Lung (tissue), 12 donors: ENCODE data around the gene RASAL2. TPM values are rescaled to one million over a fixed set of nuclear protein-coding genes. Genes with fewer than 3 reads are reported as not detected.

ENCODE experiments used
- ATAC-seq: fragments of 200-7000 bp; cut with Tn5 transposase; one replicate; pipeline ENCODE4 v1.9.1; 2020; ENCODE audit warnings: moderate number of reproducible peaks; ENCODE audit not compliant: insufficient read depth, low FRiP score
- DNase-seq, 3 donors: peaks; one replicate each; pipeline ENCODE4 v3.0.0-alpha.2; 2013 to 2017
- H3K27ac ChIP-seq, 2 donors: one replicate each; pipeline ENCODE4 v1.5.1; 2013; ENCODE audit warnings: mild to moderate bottlenecking in 2 of 2, moderate library complexity in 2 of 2, control low read depth in 1 of 2, inconsistent platforms in 1 of 2, low read depth in 1 of 2, low read length in 1 of 2
- H3K27me3 ChIP-seq, 3 donors: one replicate each; pipeline ENCODE4 v1.5.1; 2013; ENCODE audit warnings: low read length in 2 of 3; ENCODE audit not compliant: control insufficient read depth in 3 of 3, insufficient read depth in 3 of 3
- H3K36me3 ChIP-seq, 4 donors: one replicate each; pipeline ENCODE4 v1.5.1; 2013; ENCODE audit warnings: low read length in 4 of 4, mild to moderate bottlenecking in 1 of 4, moderate library complexity in 1 of 4; ENCODE audit not compliant: control insufficient read depth in 4 of 4, insufficient read depth in 4 of 4
- H3K4me1 ChIP-seq, 5 donors: one replicate each; pipeline ENCODE4 v1.5.1; 2013; ENCODE audit warnings: low read length in 5 of 5, mild to moderate bottlenecking in 2 of 5, moderate library complexity in 1 of 5; ENCODE audit not compliant: control insufficient read depth in 5 of 5, insufficient read depth in 5 of 5
- H3K4me3 ChIP-seq: one replicate; pipeline ENCODE4 v1.5.1; 2013; ENCODE audit warnings: mild to moderate bottlenecking, control low read depth, moderate library complexity
- H3K9ac ChIP-seq, 2 donors: one replicate each; pipeline ENCODE4 v1.5.1; 2013; ENCODE audit warnings: low read length in 2 of 2, control low read depth in 1 of 2; ENCODE audit not compliant: insufficient read depth in 1 of 2
- H3K9me3 ChIP-seq, 4 donors: one replicate each; pipeline ENCODE4 v1.5.1; 2013; ENCODE audit warnings: low read length in 3 of 4, mild to moderate bottlenecking in 1 of 4, moderate library complexity in 1 of 4; ENCODE audit not compliant: control insufficient read depth in 4 of 4, insufficient read depth in 3 of 4
- WGBS, 2 donors: extraction: QIAGEN DNeasy Blood & Tissue Kit; methylation state at CpG; one replicate each; pipeline ENCODE4 v1.1.7; 2013; 5-methylcytosine and 5-hydroxymethylcytosine counted together
- polyA plus RNA-seq, 2 donors: library from polyadenylated mRNA; stranded (reverse); fragments of 200-250 nt; gene quantifications; one replicate each; pipeline ENCODE4 v1.2.1, GENCODE V29; 2013
- total RNA-seq, 2 donors: library from RNA; depleted of rRNA in 1 of 2; stranded (reverse); fragments of >200 nt in 1 of 2; gene quantifications; one replicate each; pipeline ENCODE4 v1.2.1, GENCODE V29; 2014 to 2021
- TF ChIP-seq, protein P1 (sequence below): IDR thresholded peaks from 2 replicates; pipeline ENCODE4 v1.5.1; 2012; ENCODE audit warnings: mild to moderate bottlenecking; ENCODE audit errors: control extremely low read depth, extremely low read depth
- donor health status: control.
- donor health status: control.
- donor health status: Bipolar disorder and iron deficiency.
- donor health status: healthy.
- donor health status: DM: yes; HTN: yes; CAD: no.

Gene RASAL2
- total and polyA plus RNA-seq, 4 donors: 4.9 to 34.8 (median 15.8) TPM

DNA sequence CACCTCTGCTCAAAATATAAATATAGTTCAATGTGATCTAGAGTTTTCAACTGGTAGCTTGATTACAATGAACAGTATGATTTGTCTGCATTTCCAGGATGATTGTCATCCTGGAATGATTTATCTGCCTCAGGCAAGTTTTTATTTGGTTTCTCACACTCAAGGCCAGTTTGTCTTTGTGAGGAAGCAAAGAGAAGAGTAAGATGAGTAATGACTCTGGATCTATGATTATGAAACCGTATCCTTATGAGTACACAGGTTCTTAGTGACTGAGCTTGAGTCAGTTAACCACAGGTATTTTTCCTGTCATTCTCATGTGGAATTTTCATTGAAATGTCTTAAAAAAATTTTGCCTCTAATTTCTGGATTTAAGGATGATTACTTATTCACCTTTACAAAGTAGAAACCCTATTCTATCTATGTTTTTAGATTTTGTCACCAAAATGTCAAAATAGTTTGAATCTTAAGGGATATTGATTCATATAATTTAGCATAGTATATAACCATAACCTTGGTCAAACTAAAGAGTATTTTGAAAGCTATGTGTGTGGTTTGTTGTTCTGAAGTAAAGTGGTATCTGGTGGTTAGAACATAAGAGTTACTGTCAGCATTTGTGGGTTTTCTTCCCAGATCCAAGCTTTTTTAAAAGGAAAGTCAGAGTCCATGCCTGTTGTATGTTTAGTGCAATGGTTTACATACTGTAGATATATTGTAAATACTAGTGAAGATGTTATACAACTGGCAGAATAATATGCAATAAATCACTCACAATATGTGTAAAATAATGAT, 145.0 kb downstream of the RASAL2 start:
- WGBS, 2 donors: 28 to 54% methylated on average over 1 of the region's 1 CpG
- TF ChIP-seq, protein P1, sequence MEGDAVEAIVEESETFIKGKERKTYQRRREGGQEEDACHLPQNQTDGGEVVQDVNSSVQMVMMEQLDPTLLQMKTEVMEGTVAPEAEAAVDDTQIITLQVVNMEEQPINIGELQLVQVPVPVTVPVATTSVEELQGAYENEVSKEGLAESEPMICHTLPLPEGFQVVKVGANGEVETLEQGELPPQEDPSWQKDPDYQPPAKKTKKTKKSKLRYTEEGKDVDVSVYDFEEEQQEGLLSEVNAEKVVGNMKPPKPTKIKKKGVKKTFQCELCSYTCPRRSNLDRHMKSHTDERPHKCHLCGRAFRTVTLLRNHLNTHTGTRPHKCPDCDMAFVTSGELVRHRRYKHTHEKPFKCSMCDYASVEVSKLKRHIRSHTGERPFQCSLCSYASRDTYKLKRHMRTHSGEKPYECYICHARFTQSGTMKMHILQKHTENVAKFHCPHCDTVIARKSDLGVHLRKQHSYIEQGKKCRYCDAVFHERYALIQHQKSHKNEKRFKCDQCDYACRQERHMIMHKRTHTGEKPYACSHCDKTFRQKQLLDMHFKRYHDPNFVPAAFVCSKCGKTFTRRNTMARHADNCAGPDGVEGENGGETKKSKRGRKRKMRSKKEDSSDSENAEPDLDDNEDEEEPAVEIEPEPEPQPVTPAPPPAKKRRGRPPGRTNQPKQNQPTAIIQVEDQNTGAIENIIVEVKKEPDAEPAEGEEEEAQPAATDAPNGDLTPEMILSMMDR: no peak
- H3K27me3 ChIP-seq: no peaks in the 10 kb centered on the region
- H3K9me3 ChIP-seq: no peaks in the 10 kb centered on the region
- no peaks in the 10 kb centered on the region for H3K36me3 ChIP-seq
- H3K9ac ChIP-seq: no peak overlapping the region
- H3K4me3 ChIP-seq: no peak overlapping the region
- H3K4me1 ChIP-seq: peaks cover 0 to 12% (median 0%) of the 10 kb centered on the region in 5 donors
- ATAC-seq: peak; percentile 65
- no peak overlapping the region for H3K27ac ChIP-seq
- no peak for DNase-seq

DNA sequence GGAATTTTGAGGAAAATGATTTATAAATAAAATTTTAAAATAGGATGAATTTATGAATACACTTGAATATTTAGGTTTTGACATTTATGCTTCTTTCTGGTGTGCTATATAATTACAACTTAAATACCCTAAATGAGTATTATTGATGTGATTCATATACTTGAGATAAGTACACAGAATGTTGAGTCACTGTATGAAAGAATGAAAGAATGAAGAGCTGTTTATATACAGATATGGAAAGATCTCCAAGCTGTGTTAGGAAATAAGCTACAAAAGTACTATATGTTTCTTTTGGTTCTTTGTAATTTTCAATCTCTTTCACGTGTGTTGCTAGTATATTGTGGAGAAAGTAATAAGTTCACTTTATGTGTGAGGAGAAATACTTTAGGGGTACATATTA, 147.2 kb downstream of the RASAL2 start:
- H3K4me3 ChIP-seq: no peak overlapping the region
- TF ChIP-seq, protein P1: no peak
- WGBS, 2 donors: 77 to 87% methylated on average over 1 of the region's 1 CpG
- no peaks in the 10 kb centered on the region for H3K36me3 ChIP-seq
- no peaks in the 10 kb centered on the region for H3K27me3 ChIP-seq
- no peak overlapping the region for H3K27ac ChIP-seq
- ATAC-seq (no peak), DNase-seq (no peak)
- no peaks in the 10 kb centered on the region for H3K9me3 ChIP-seq
- H3K4me1 ChIP-seq: peaks cover 0 to 12% (median 0%) of the 10 kb centered on the region in 5 donors
- no peak overlapping the region for H3K9ac ChIP-seq

DNA sequence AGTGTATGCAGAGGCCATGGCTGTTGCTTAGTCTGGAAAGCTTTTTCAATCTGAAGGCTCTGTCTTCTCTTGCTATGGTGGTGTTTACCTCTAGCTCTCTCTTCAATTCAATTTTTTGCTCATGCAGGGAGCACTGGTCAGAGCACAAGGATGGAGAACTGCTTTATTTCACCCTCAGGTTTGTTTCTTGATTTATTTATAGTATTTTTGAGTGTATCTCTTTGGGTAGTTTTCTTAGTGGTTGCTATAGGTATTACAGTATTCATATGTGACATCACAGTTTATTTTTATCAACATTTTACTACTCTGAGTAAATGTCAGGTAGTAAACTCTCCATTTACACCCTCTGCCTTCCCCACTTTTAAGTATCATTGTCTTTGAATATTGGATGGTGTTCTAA, 147.9 kb downstream of the RASAL2 start:
- Histone ChIP-seq H3K9me3 (no peaks in the 10 kb centered on the region), H3K9ac (no peak overlapping the region), H3K4me1 (peaks cover 0 to 12% (median 0%) of the 10 kb centered on the region in 5 donors), H3K27me3 (no peaks in the 10 kb centered on the region), H3K4me3 (no peak overlapping the region), H3K36me3 (no peaks in the 10 kb centered on the region), H3K27ac (no peak overlapping the region)
- TF ChIP-seq, protein P1: no peak
- DNase-seq: no peak
- ATAC-seq: no peak
